Cerebellar nuclear complex (tissue), 1 donor: Measurements from ENCODE around the gene IL5RA.

Experiments used
- DNase-seq, 2 experiments: peaks; one replicate each; lab custom pipeline; 2025; lab: John Stamatoyannopoulos, UW

IL5RA gene, protein sequence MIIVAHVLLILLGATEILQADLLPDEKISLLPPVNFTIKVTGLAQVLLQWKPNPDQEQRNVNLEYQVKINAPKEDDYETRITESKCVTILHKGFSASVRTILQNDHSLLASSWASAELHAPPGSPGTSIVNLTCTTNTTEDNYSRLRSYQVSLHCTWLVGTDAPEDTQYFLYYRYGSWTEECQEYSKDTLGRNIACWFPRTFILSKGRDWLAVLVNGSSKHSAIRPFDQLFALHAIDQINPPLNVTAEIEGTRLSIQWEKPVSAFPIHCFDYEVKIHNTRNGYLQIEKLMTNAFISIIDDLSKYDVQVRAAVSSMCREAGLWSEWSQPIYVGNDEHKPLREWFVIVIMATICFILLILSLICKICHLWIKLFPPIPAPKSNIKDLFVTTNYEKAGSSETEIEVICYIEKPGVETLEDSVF

GRCh38 chr3:3110299-3110630 lies at the start of gene IL5RA:
IL5RA (minus strand) TSS chr3:3110374; CDS start chr3:3104984, 5,390 bp downstream.
- DNase-seq: no peak

DNA sequence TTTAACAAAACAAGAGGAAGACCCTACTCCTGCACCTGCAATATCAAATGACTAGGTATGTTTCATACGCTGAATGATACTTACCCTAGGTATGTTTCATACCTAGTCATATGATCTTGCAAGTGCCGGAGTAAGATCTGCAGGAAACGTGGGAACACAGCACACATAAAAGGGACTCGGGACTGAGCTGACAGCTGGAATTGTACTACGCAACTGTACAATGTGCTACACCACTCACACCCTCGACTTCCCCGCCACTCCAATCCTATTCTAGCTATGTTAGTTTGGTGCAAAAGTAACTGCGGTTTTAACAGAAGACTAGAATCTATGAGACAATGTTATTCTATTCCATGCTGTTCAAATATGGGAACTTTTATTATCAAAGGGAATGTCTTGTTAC lies 47.3 kb upstream of the IL5RA start:
- DNase-seq: no peak

- no peak for DNase-seq
Measured at GRCh38 chr3:3154879-3155610, 44.9 kb upstream of the IL5RA start.

- DNase-seq: no peak
Measured at GRCh38 chr3:3151513-3151912, 41.3 kb upstream of the IL5RA start.

DNA sequence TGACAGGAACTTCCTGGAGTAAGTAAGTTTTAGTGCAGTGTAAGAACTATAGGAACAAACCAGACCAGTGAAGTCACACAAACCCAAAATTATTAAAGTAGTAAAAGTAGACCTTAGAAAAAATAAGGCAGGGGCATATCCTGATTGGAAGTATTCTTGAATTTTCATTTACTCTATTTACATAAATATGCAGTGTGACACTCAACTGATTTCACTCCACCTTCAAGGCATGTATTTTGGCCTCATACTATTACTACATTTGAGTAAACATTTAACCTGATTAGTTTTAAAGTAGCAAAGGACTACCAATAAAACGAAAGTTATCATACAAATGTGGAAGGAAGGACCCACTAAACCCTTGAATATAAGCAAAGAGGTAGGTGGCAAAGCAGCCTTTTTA lies 39.4 kb upstream of the IL5RA start:
- no peak for DNase-seq

- DNase-seq: no peak
Measured at GRCh38 chr3:3145831-3146230, 35.7 kb upstream of the IL5RA start.

- no peak for DNase-seq
Measured at GRCh38 chr3:3141939-3142338, 31.8 kb upstream of the IL5RA start.

DNA sequence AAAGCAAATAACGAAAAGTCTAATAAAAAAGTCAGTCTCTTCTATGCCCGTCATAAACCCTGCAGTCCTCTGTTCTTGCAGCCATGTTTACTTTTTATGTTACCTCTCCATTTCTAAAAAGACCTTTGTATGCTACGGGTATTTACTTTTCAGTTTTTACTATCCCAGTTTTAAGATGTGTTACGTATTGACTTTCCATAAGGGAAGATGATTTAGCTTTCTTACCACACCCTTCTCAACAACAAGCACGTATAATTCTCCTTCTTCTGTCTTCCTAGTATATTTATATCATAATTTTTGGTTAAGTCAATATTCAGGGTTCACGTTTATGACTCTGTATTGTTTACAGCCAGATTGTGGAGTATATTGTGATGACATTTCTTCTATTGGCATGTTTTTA lies 27.4 kb upstream of the IL5RA start:
- no peak for DNase-seq

GRCh38 chr3:3134750-3135448 lies 24.7 kb upstream of the IL5RA start:
- DNase-seq: no peak

DNA sequence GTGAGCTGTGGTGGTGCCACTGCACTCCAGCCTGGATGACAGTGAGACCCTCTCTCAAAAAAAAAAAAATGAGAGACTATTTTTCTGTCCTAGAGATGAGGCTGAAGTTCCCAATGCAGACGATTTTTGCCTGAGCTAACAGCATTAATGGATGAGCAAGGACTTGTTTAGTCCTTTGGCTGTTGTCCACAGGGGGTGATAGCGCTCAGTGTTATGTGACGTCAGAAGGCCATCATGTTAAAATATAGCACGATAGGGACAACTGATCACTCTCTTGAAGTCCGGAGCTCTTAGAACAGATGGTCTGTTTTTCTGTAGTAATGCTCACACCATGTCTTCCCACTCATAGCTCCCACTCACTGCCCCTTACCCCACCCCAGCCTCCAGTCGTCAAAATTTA lies 23.3 kb upstream of the IL5RA start:
- DNase-seq: no peak

- no peak for DNase-seq
Measured at GRCh38 chr3:3129579-3129978, 19.4 kb upstream of the IL5RA start.

GRCh38 chr3:3127432-3128010 lies 17.3 kb upstream of the IL5RA start:
- no peak for DNase-seq

DNA sequence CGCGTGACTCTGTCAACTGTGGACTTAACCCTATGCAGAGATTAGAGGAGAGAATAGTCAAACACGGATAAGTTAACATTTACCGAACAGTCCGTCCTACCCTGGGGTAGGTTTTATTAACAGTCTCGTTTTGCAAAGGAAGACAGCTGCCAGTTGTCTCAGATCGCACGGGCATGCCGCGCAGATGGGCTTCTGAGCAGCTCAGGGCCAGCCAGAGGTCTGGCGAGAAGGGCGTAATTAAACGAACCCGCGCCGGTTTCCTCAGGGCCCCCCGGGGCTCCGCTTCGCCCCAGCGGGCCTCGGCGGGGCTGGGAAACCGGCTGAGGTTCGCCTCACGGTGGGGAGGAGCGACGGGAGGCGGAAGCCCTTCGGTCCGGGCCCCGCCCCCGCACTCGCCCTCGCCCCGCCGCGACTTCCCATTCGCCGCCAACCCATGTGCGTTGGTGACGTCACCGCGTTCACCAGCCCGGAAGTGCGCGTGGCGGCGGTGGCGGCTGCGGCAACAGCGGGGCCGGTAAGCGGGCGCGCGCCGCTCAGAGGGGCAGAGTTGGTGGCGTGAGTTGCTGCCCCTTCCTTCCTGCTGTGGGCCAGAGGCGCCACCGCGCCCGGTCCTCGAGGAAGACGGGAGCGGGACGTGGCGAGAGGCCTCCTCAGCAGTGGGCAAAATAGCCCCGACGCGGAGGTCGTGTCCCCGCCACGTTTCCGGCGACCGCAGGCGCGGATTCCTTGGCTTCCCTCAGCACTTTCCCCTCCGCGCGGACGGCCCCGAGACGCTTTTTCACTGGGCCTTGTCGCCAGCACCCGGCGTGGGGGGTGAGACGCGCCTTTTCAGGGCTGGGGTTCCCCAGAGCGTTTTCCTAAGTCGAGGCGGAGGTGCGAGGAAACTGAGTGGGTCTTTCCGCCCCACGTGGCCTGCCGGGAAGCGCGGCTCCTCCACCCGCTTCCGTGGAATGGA lies 16.6 kb upstream of the IL5RA start, which contains the start of gene TRNT1:
Gene TRNT1 (plus strand): TSS at position 464 of the 955 bp plus-strand sequence. CDS start 2,101 bp downstream, outside the sequence.
- DNase-seq: peak; percentile 10 to 47

DNA sequence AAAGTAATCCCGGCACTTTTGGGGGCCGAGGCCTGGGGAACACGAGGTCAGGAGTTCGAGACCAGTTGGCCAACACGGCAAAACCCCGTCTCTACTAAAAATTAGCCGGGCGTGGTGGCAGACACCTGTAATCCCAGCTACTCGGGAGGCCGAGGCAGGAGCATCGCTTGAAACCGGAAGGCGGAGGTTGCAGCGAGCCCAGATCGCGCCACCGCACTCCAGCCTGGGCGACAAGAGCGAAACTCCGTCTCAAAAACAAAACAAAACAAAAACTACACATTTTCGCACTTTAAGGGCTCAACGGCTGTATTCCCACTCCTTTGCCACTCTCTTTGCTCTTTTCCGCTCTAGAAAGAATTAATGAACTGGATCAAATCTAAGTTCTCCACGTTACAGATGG lies 15.8 kb upstream of the IL5RA start:
- DNase-seq: no peak

- DNase-seq: no peak
Measured at GRCh38 chr3:3119393-3119851, 9.2 kb upstream of the IL5RA start.

DNA sequence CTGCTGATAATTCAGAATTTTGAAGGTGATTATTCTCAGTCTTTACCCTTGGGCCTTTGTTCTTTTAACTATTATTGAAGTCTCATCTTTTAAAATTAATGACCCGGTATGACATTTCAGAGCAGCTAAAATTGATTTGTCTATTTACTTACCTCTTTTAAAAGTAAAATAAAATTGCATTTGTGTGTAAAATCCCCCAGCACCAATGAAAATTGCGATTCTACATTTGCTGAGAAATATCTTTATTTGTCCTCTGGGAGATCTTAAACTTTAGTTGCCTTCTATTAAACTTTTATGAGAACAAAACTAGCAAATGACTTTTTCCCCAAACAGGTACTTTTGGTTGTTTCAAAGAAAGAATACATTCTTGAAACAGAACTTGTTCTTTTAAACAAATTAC lies 7.5 kb upstream of the IL5RA start:
- DNase-seq: no peak

DNA sequence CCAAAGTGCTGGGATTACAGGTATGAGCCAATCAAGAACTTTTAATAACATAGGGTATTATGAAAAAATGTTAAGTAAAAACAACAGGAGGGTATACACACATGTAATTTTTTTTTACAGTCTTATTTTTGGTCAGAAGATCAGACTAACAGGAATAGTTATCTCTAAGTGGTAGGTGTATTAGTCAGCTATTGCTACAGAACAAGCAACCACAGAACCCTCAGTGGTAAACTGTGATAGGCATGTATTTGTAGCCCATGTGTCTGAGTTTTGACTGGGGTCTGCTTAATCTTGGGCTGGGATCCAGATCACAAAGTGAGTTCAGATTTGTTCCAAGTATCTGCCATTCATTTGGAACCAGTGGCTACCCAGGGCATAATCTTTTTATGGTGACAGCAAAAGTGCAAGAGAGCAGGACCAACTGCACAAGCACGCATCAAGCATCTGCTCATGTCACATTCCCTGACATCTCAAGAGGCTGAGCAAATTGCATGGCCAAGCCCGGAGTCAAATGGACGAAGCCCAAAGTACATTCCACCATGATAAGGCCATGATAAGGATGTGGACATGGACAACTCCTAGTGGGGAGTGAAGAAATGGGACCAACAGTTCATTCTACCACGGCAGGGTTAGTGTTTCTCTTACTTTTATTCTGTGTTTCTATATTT lies 3.0 kb upstream of the IL5RA start:
- no peak for DNase-seq

DNA sequence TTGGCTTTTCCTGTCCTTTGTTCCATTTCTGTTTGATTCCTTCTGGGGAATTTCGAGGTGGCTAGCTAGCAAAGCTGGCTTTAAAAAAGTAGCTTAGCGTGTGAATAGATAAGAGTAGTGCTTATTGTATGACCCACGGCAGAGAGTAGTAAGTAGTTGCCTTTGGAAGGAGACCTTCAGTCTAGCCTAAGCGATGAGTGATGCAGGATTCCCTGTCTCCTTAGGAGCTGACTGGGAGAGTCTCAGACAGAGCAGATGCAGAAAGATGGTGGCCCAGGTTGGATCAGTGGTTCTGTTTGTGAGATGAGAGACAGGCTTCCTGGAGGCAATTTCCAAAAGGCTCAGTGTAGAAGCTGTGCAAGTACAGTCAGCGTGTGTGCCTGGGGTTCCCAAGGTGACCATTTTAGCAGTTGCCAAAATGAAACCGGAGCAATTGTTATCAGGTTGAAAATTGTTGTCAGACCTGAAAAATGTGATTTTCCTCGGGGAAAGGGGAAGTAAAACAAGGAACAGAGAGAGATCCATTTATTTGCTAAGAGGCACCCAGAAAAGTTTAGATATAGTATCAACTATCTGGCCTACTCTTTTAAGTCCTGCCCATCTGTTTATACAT lies 681 bp upstream of the IL5RA start:
- no peak for DNase-seq

DNA sequence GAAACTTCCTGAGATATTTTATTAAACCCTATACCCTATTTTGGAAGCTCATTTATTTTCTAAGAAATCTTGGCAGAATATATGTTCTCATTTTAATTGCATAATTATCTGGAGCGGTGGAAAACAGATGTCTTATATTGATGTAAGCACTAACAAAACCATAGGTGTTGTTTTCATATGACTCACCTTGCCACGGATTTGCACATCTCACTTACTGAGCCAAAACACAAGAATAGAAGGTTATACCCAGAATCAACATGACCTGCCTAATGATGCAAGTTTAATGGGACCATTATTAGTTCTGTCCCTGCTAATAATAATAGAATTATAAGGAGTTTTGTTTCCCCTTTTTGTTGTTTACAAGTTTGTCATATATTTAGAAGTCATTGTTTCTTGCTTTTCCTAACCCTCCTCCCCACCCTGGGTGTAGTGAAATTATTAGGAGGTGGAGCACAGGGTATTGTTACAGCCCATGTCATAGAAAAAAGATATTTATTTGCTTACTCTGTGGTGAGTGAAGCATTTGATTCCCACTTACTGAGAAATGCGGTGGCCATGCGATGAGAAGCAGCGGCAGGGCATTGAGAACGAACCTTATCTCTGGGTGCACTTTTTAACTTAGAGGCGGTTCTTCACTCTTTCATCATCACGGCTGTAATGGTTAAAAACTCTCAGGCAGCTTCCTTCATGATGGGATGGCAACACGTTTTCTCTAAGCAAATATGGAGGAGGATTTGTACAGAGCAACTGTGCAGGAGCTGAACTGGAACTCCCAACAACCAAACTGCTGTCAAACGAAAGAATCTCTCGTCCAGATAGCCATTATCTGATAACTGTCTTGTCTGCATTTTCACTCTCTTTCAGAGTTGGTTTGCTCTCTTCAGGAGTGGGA lies 521 bp downstream of the IL5RA start:
- DNase-seq: no peak
